ENCODE results near the gene APOL6.
A peak's percentile ranks its signal among the peaks of the same experiment; 100 is the strongest.

APOL6 gene, protein sequence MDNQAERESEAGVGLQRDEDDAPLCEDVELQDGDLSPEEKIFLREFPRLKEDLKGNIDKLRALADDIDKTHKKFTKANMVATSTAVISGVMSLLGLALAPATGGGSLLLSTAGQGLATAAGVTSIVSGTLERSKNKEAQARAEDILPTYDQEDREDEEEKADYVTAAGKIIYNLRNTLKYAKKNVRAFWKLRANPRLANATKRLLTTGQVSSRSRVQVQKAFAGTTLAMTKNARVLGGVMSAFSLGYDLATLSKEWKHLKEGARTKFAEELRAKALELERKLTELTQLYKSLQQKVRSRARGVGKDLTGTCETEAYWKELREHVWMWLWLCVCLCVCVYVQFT

DNA sequence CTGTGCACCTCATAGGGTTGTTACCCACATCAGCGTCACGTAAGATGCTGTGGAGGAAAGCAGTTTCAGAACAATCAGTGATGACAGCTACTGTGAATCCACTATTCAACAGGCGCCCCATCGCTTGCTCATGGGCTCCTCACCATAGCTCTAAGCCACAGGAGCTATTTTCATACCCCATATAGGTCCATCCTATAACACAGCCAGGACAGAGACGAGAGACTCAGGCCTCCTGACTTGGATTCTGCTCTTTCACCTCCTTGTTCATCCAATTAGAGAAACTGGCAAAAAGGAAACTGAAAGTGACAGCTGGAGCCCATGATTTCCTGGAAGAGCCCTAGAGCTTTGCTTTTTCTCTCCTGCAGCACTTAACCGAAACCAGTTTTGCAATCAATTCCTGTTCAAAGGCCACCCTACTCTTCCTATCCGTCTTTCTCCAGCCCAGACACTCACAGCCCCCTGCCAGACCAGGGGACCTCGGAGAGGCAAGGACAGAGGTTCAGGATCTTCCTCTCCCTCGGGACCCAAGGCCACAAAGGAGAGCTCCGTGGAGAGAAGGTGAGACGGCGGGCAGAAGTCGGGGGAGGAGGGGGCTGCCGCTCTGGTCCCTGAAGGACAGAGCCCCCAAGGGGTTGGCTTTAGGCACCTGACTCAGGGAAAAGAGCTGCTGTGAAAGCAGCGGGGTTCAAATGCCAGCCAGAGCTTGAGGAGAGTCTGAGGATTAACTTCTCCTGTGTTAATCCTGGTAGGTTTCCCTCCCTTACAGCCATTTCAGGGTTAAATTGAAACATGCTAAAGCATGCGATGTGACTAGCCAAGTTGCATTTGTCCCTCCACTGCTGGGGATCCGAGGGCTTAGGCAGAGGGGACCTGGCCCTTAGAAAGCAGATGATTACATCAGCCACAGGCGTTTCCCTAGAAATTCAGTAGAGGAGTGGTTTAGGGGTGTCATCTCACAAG lies at the start of gene APOL6:
APOL6 (plus strand) TSS at position 381 of the 960 bp plus-strand sequence. CDS start 7,980 bp downstream, outside the sequence.
- peak; percentile 81 for DNase-seq (ENCODE audit: low spot score)

DNA sequence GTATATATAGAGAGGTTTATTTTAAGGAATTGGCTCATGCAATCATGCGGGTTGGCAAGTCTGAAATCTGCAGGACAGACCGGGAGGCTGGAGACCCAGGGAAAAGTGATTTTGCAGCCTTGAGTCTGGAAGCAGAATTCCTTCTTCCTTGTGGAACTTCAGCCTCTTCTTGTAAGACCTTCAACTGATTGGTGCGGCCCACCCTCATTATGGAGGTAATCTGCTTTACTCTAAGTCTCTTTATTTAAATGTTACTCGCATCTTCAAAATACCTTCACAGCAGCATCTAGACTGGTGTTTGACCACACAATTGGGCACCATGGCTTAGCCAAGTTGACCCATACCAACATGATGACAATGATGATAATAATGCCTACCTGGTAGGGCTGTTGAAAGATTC lies 48.9 kb upstream of the APOL6 start:
- DNase-seq (ENCODE audit: low spot score), result no peak

DNA sequence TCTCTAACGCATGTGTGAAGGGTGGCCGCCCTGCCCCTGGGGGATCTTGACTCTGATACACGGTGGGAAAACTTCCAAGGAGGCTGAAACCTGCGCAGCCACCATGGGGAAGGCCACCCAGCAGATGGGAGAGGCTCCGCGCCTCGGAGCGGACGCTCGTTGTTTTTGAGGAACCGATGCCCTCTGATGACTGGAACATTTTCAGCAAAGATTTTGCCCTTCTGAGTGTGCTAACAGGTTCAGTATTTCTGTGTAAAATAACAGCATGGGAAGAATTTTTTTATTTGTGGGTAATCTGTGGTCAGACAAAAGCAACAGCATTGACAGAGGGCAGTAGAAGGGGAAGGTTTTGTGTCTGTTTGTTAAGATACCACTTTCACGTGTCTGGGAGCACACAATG lies 47.8 kb upstream of the APOL6 start:
- DNase-seq (ENCODE audit: low spot score), result no peak

DNA sequence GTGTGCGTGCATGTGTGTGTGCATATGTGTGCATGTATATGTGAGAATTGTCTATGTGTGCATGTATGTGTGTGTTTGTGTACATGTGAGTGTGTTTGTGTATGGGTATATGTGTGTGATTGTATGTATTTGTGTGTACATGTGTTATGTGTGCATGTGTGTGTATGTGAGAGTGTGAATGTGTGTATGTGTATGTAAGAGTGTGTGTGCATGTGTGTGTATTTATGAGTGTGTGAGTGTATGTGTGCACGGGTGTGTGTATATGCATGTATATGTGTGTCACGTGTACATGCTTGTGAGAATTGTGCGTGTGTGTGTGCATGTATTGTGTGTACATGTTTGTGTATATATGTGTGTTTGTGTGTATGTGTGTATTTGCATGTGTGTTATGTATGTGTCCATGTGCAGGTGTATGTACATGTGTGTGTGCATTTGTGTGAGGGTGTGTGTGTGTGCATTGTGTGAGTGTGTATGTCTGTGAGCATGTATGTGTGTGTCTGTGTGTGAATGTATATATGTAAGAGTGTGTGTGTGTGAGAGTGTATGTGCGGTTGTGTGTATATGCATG lies 47.1 kb upstream of the APOL6 start:
- no peak for DNase-seq (ENCODE audit: low spot score)

DNA sequence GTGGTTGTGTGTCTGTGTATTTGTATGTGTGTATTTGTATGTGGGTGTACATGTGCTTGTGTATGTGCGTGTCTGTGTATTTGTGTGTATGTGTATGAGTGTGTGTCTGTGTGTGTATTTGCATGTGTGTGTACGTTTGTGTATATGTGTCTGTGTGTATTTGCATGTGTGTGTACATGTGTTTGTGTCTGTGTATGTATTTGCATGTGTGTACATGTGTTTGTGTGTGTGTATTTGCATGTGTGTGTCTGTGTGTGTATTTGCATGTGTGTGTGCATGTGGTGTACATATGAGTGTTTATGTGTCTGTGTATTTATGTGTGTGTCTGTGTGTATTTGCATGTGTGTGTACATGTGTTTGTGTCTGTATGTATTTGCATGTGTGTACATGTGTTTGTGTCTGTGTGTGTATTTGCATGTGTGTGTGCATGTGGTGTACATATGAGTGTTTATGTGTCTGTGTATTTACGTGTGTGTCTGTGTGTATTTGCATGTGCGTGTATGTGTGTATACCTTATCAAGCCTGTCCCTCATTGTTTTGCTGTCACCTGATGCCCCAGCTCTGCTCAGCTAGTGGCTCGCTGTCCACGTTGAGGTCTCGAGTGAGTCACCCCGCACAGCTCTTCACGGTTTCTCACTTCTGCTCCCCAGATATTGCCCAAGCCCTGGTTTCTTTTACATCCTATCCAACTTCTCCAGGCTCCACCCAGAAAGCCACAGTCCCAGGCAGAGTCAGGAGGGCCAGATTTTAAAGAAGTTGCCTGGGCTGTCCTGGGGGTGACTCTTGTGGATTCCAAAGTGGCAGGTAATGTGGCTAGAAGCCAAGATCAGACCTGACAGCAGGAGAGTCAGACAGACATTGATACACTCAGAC lies 46.3 kb upstream of the APOL6 start:
- no peak for DNase-seq (ENCODE audit: low spot score)

DNA sequence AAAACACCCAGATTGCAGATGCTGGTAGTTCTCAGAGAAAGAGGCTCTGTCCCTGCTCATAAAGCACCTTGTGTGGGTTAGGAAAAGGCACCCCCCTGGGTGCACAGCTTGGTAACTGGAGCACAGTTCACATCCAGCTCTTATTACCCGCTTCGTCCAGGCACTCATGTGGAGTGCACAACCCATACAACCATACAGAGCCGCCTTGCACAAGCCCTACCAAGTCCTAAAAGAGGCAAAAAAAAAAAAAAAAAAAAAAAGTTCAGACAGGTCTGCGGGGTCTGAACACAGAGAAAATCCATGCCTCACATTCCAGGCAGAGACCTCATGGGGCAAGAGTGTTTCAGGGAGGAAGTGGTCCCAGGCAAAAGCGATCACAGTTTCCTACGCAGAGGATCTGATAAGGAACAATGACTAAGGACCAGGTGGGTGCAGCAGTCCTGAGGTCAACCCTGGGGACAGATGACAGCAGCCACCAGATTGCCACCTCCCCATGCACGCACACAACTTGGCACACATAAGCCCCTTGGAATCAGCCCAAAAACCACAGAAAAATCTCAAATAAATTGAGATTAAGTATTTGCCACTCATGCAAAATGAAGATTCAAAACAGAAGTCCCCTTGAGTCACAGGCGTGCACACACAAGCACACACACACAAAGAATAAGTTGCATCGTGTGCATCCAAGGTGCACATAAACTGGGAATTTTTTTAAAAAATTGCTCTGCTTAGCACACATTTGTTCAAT lies 43.5 kb upstream of the APOL6 start:
- no peak for DNase-seq (ENCODE audit: low spot score)

DNA sequence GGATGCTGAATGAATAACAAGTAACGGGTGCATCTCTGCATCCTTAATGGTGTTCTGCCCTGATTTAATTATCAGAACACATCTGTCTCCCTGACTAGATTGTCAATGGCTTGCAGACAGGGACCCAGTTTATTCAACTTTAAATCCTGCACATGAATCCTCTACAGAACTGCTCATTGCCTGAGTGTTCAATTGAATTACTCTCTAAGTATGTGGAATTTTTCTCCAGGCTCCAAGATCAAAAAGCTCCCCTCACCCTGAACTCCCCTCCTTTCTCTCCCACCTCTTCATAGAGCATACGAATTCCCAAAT lies 42.9 kb upstream of the APOL6 start:
- no peak for DNase-seq (ENCODE audit: low spot score)

DNA sequence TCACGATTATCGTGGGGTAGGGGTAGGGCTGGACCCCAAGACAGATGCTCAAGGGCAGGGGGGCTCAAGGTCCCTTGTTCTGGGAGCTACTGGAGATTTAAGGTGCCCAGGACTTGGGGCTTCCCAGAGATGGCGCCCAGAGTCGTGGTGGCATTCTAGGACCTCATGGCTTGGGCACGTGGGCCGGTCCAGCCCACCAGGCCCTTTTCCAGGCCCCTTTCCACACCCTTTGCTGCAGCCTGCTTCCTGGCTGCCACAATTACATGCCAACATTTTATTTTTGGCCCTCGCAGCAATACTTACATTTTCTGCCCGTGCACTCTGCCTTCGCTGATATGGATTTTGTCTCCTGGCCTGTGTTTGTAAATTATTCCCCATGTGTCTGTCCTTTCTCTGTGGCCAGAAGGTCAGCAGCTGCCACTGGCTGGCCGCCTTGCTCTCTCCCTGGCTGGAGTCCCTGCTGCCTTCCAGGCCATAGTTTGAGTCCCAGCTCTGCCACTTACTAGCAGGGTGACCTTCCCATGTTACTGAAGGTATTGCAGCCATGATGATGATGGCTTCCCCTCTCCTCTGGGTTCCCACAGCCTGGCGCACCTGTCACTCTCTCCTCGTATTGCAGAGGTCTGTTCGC lies 42.3 kb upstream of the APOL6 start:
- DNase-seq (ENCODE audit: low spot score), result no peak

DNA sequence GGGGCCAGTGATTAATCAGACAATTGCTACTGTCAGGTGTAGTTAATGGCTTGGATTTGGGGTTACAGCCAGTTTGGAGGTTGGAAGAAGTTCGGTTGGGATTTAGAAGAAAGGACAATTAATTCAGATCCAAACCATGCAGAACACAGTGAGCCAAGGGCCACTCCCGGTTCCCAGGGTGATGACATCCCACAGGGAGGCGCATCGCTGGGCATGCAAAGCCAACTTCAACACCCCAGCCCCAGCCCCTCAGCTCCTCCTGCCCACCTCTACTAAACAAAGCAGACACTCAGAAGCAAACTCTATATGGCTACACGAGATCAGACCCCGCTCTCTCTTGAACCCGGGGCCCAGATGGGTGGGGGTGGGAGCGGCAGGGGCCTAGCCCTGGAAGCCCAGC lies 41.3 kb upstream of the APOL6 start:
- no peak for DNase-seq (ENCODE audit: low spot score)

DNA sequence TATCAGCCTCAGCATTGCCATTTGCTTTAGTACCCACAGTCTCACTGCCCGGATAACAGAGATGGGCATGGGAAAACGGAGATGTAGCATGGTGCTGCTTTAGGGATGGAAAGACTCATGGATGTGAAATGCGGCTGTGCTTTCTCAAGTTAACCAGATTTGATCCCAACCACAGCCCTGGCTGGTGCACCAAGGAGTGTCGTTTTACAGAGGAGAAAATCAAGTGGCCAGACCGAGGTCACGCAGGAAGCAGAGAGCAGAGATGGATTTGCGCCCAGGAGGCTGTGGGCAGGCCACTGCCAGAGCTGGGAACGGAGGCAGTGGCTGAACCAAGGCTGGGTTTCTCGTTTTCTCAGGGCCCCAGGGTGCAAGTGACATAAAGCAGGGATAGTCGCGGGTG lies 40.2 kb upstream of the APOL6 start:
- DNase-seq (ENCODE audit: low spot score), result no peak

DNA sequence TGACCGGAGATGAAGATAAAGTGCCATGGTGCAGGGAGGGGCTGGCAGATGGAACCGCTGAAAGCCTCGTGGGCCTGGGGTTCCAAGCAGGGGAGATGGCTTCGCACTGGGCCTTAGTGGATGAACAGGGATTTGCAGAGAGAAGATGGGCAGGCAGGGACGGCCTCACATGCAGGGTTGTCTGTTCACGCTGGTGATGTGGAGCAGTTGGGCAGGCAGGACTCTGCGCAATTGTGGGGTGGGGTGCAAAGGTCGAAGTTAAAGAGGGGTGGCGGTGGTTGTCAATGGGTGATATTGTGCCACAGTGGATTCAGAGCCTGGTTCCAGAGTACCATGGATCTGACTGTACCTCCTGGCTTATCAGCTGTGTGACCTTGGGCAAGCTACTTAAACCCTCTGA lies 39.0 kb upstream of the APOL6 start:
- no peak for DNase-seq (ENCODE audit: low spot score)

DNA sequence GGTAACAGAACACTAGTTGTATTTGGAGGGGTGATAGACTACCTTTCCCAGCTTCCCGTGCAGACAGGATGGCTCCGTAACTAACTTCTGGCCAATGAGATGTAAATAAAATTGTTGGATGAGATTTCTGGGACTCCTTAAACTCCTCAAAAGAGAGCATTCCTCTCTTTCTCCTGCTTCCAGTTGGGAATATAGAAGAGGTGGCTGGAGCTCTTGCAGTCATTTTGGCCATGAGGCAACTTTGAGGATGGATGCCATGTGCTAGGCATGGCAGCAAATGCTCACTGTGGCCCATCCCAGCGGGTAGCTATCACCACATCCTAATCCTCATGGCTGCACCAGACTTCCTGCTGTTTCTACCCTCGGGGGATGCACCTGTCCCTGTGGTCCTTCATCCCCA lies 38.5 kb upstream of the APOL6 start:
- no peak for DNase-seq (ENCODE audit: low spot score)

DNA sequence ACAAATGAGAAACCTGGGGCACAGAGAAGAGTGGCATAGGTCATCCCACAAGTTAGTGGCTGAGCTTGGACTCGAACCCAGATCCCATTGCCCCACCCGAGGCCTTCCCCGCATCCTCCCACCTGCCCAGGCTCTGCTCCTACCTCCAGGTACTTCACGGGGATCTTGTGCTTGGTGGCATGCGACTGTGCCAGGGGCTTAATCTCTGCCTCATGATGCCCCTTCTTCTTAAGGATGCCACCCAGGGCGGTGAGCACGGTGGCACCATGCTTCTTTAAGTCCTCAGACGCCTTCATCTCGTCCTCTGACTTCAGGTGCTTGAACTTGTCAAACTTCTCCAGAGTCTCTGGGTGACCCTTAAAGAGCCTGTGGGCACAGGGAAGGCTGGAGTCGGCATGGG lies 37.5 kb upstream of the APOL6 start:
- no peak for DNase-seq (ENCODE audit: low spot score)

DNA sequence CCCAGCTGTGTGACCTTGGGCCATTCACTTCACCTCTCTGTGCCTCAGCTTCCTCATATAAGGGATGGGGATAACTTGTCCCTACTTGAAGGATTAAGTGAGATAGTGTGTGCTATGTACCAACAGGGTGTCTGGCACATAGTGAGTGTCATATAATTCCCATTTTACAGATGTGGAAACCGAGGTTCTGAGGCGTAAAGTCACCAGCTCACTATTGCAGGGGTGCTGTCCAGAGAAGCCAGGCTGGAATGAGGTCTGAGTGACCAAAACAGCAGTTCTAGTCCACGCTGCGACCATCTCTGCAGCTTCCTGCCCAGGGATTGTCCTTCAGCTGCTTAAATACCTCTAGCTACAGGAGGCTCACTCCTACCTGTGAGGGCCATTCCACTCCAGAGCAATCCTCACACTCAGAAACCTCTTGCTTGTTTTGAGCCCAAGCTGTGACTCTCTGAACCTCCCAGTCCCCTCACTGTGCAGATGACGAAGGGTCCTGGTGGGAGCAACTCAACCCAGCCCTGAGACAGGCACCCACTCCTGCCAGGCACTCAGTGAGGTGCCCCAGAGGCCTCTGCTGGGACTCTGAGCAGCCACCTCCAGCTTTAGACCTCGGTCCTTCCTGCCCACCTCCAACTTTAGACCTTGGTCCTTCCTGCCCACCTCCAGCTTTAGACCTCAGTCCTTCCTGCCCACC lies 36.9 kb upstream of the APOL6 start:
- no peak for DNase-seq (ENCODE audit: low spot score)

DNA sequence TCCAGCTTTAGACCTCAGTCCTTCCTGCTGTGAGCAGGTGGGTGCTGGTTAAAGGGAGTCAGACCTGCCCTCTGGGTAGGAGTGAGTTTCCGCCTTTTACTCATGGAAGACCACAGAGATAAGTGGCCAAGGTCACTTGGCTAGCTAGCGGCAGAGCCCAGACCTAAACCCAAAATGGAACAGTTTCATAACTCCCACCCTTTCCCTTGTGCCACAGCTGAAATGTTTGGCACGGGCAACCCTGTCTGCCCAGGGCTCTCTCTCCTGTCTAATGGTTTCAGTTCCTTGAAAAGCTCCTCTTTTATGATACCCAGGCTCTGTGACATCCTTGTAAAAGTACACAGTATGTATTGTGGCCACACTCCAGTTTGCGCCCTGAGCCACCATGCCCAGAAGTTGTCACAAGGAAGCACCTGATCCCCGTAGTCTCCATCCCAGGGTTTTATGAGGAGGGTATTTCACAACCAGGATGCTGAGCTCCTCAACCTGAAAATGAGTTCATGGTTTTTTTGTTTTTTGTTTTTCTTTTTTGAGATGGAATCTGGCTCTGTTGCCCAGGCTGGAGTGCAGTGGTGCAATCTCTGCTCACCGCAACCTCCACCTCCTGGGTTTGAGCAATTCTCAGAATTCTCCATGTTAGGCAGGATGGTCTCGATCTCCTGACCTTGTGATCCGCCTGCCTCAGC lies 36.2 kb upstream of the APOL6 start:
- DNase-seq (ENCODE audit: low spot score), result no peak

DNA sequence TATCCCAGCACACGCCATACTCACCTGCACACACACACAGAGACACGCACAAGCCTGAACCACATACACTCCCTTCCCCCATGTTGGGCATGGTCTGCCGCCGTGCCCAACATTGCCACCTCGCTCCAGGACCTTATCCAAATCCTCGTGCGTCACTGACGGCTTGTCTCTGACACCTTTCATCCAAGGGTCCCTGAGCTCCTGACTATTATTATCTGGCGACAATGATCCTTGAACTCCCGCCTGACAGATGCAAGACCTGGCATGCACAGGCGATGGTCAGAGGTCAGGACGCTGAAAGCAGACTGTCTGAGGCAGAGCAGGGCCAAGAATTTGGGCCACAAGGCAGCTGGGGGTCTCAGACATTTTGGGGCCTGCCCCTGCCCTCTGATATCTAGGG lies 35.3 kb upstream of the APOL6 start:
- DNase-seq (ENCODE audit: low spot score), result no peak

DNA sequence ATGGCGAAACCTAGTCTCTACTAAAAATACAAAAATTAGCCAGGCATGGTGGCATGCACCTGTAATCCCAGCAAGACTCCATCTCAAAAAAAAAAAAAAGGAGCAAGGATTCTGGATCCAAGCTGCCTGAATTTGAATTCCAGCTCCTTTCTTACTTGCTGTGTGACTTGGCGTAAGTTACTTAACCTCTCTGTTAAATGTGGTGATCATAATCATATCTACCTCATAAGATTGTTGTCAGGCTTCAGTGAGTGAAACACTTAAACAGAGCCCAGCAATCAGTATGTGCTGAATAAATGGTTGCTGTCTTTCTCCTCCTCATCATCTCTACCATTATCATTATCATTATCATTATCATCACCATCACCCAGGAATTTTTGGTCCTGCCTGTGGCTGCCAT lies 33.8 kb upstream of the APOL6 start:
- no peak for DNase-seq (ENCODE audit: low spot score)

DNA sequence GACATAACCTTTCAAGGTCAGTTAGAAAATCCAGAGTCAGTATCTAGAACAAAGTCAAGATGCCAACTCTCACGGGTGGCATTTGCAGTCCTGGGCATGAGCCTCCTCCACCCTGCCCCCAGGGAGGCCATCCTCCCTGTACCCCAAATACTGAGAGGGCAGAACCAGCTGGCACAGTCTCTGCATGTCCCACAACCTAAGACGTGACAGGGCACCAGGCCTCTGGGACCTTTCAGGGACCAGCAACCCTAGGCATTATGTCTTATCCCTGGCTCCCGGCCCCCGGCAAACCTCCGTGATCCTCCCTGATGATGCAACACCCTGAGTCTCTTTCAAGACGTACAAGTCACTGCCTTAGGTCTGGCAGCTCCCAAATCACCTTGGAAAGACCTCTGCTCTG lies 33.1 kb upstream of the APOL6 start:
- DNase-seq (ENCODE audit: low spot score), result no peak

DNA sequence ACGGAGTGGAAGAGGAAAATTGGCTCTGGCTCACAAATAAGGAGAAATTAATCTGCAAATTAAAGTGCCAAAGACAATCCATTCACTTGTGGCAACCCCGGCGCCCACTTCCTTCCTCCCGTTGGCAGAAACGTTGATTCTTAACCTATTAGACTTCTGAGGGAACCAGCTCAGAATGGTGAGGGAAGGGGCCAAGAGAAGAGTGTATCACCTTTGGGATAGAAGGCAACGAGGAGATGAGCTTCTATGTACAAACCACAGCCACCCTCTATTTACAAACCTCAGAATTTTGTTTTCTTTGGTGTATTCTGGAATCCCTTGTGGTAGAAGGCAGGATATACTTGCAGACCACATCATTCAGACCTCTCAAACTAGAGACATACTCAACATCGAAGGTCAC lies 32.2 kb upstream of the APOL6 start:
- DNase-seq (ENCODE audit: low spot score), result no peak

Data from CD4-positive, alpha-beta T cell treated with Interleukin-2 at 100 ng/mL for 4 hours (primary cell).